Upper lobe of right lung (tissue), 1 donor: Measurements from ENCODE around the gene HAPLN2. TPM values are rescaled to one million over a fixed set of nuclear protein-coding genes. Genes with fewer than 3 reads are reported as not detected.

ENCODE experiments used
- ATAC-seq: fragments of 200-7000 bp; cut with Tn5 transposase; one replicate; pipeline ENCODE4 v1.9.1; 2020; ENCODE audit warnings: mild to moderate bottlenecking, moderate library complexity
- DNase-seq: peaks from one replicate; pipeline ENCODE4 v3.0.0-alpha.2; 2020
- H3K27ac ChIP-seq: fragments of 200-600 bp; one replicate; pipeline ENCODE4 v1.8.0; 2022
- H3K27me3 ChIP-seq: fragments of 200-600 bp; one replicate; pipeline ENCODE4 v1.8.0; 2022; ENCODE audit warnings: mild to moderate bottlenecking
- H3K36me3 ChIP-seq: fragments of 200-600 bp; one replicate; pipeline ENCODE4 v1.8.0; 2022
- H3K4me1 ChIP-seq: fragments of 200-600 bp; one replicate; pipeline ENCODE4 v1.8.0; 2022
- H3K4me3 ChIP-seq: fragments of 200-600 bp; one replicate; pipeline ENCODE4 v1.8.0; 2022; ENCODE audit warnings: mild to moderate bottlenecking
- H3K9me3 ChIP-seq: fragments of 200-600 bp; one replicate; pipeline ENCODE4 v1.8.0; 2022
- CTCF ChIP-seq: fragments of 200-600 bp; IDR thresholded peaks from one replicate; pipeline ENCODE4 v1.8.0; 2022; ENCODE audit warnings: antibody characterized with exemption
- intact Hi-C: fragments of 100-400 bp; cut with DNase I; formaldehyde crosslinking; loops from one replicate; pipeline ENCODE4 v1.11.0; 2022
- total RNA-seq: library from RNA; stranded (reverse); fragmentation: NEBNext Ultra II Directional; extraction: Animal tissue kit (Norgen Biotek cat#: 25700); gene quantifications from one replicate; pipeline ENCODE4 v1.2.1, GENCODE V29; 2021
- donor health status: DM: no; HTN: yes; CAD: no; lungs with severe emphysema.

HAPLN2 gene
- total RNA-seq, 1 donor from 2014 or later: 0.78 TPM

DNA sequence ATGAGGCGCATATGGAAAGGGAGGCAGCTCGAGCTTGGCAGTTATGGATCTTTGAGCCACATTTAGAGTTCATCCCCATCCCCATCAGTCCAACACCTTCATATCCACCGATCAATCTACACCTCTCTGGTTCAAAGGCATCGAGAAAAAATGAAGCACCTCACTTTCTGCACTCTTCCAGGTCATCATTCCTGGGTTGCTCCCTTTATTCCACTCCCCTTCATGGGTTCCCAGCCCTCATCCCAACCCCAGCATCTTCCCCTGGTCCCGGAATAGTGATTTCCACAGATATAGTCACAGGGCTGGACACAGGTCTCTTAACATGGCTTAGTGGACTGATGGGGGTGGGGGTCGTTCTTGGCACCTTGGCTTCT is 354 bp downstream of the HAPLN2 start:
- Histone ChIP-seq H3K27me3 (peaks cover 40% of the 10 kb centered on the region), H3K9me3 (no peaks in the 10 kb centered on the region), H3K36me3 (no peaks in the 10 kb centered on the region), H3K4me1 (peaks cover 8% of the 10 kb centered on the region), H3K4me3 (no peak overlapping the region), H3K27ac (no peak overlapping the region)
- no peak for ATAC-seq
- peak; percentile 11 for DNase-seq
- no peak for TF ChIP-seq CTCF
- intact Hi-C loops: no loop called here

- ATAC-seq: no peak
- H3K27me3 ChIP-seq: peaks cover 71% of the 10 kb centered on the region
- intact Hi-C loops: loop anchor here (10.0 kb wide), 1 partner anchor 52 kb away; the partner anchor contains the start of gene NES
- H3K4me3 ChIP-seq: no peak overlapping the region
- H3K4me1 ChIP-seq: peaks cover 23% of the 10 kb centered on the region
- no peaks in the 10 kb centered on the region for H3K9me3 ChIP-seq
- peak; percentile 25 for DNase-seq
- H3K27ac ChIP-seq: no peak overlapping the region
- H3K36me3 ChIP-seq: no peaks in the 10 kb centered on the region
- TF ChIP-seq CTCF: no peak
Observed at GRCh38 chr1:156622581-156623297, 3.5 kb downstream of the HAPLN2 start.

- peak; percentile 37 for TF ChIP-seq CTCF
- Histone ChIP-seq H3K27me3 (peaks cover 79% of the 10 kb centered on the region), H3K27ac (peak overlapping the region; percentile 42), H3K9me3 (no peaks in the 10 kb centered on the region), H3K4me1 (peaks cover 23% of the 10 kb centered on the region), H3K36me3 (no peaks in the 10 kb centered on the region), H3K4me3 (peak overlapping the region; percentile 39)
- DNase-seq (peak; percentile 73), ATAC-seq (peak; percentile 64)
- intact Hi-C loops: loop anchor here (10.0 kb wide), 1 partner anchor 51 kb away; the partner anchor contains the start of gene NES
Observed at GRCh38 chr1:156623946-156624813, 5.0 kb downstream of the HAPLN2 start.

DNA sequence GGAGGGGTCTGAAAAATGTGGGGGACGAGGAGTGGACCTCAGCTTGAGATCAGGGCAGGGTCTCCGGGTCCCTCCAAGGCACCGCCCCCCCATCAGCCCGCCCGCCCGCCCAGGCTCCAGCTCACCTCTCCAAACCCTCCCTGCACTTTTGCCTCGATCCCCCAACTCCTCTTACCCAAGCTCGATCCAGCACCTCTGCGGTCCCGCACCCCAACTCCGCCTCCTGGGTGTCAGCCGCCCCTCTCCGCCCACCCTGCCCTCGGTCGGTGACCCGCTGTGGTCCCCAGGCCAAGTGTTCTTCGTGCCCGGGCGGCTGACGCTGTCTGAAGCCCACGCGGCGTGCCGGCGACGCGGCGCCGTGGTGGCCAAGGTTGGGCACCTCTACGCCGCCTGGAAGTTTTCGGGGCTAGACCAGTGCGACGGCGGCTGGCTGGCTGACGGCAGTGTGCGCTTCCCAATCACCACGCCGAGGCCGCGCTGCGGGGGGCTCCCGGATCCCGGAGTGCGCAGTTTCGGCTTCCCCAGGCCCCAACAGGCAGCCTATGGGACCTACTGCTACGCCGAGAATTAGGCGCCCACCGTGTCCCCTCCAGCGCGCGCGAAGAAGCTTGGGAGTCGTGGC is 5.7 kb downstream of the HAPLN2 start:
- DNase-seq: peak; percentile 58
- H3K4me3 ChIP-seq: peak overlapping the region; percentile 39
- H3K27ac ChIP-seq: peak overlapping the region; percentile 42
- H3K9me3 ChIP-seq: no peaks in the 10 kb centered on the region
- no peaks in the 10 kb centered on the region for H3K36me3 ChIP-seq
- peaks cover 23% of the 10 kb centered on the region for H3K4me1 ChIP-seq
- peaks cover 73% of the 10 kb centered on the region for H3K27me3 ChIP-seq
- intact Hi-C loops: loop anchor here (10.0 kb wide), 1 partner anchor 50 kb away; the partner anchor contains the start of gene NES
- no peak for TF ChIP-seq CTCF
- ATAC-seq: peak; percentile 4

- ATAC-seq (peak; percentile 79), DNase-seq (peak; percentile 69)
- H3K4me1 ChIP-seq: peaks cover 23% of the 10 kb centered on the region
- H3K36me3 ChIP-seq: no peaks in the 10 kb centered on the region
- H3K27me3 ChIP-seq: peaks cover 74% of the 10 kb centered on the region
- H3K4me3 ChIP-seq: no peak overlapping the region
- H3K27ac ChIP-seq: peak overlapping the region; percentile 42
- peak; percentile 73 for TF ChIP-seq CTCF
- H3K9me3 ChIP-seq: no peaks in the 10 kb centered on the region
- intact Hi-C loops: loop anchor here (10.0 kb wide), 1 partner anchor 49 kb away; the partner anchor contains the start of gene NES
Observed at GRCh38 chr1:156625436-156626078, 6.3 kb downstream of the HAPLN2 start.
